B cell (primary cell): ENCODE results near the gene NUDC. TPM values are rescaled to one million over a fixed set of nuclear protein-coding genes. Genes with fewer than 3 reads are reported as not detected.
"Not testable (repeated sequence)": the region's sequence is repeated elsewhere in the genome, so short reads cannot be mapped to it uniquely, and the experiment has no call there.

Source experiments
- ATAC-seq: fragments of 200-7000 bp; cut with Tn5 transposase; one replicate; pipeline ENCODE4 v1.10.0; 2021; ENCODE audit warnings: low read depth, mild to moderate bottlenecking, moderate number of reproducible peaks, moderate library complexity
- CTCF ChIA-PET: fragments of 350-600 bp; sonication (Branson Sonifier 250); formaldehyde crosslinking; loops from one replicate; lab custom pipeline; 2021; ENCODE audit warnings: antibody characterized with exemption, inconsistent platforms; lab: Charles Lee
- POLR2A ChIA-PET: fragments of 350-600 bp; sonication (Branson Sonifier 250); formaldehyde crosslinking; loops from one replicate; lab custom pipeline; 2021; ENCODE audit warnings: antibody characterized with exemption; lab: Charles Lee
- DNase-seq: peaks from one replicate; pipeline ENCODE4 v3.0.0; 2013
- H2AFZ ChIP-seq: 2 replicates; pipeline ENCODE4 v1.6.1; 2012; ENCODE audit warnings: mild to moderate bottlenecking, low read depth, low read length; ENCODE audit not compliant: insufficient read depth, poor library complexity, severe bottlenecking
- H3K27ac ChIP-seq, 2 donors: 1 replicate in 1 of 2; 2 replicates in 1 of 2; pipeline ENCODE4 v1.5.1; 2012 to 2013; ENCODE audit warnings: low read length in 2 of 2, mild to moderate bottlenecking in 2 of 2, moderate library complexity in 1 of 2
- H3K27me3 ChIP-seq, 4 experiments: fragments of 200-600 bp in 1 of 4; sonication (generic) in 1 of 4; replicated peaks in 1 of 4; 1 replicate in 2 of 4; 2 replicates in 2 of 4; pipeline versions ENCODE4 v1.6.1 to v1.7.0; 2013 to 2016; ENCODE audit warnings: low read length in 3 of 4, mild to moderate bottlenecking in 2 of 4, mixed read lengths in 1 of 4, moderate library complexity in 1 of 4; ENCODE audit not compliant: insufficient read depth in 4 of 4, control insufficient read depth in 3 of 4; ENCODE audit errors: control extremely low read depth in 1 of 4
- H3K36me3 ChIP-seq, 2 experiments: replicated peaks in 1 of 2; 1 replicate in 1 of 2; 2 replicates in 1 of 2; pipeline versions ENCODE4 v1.6.1 to v1.7.1; 2013; ENCODE audit warnings: low read length in 1 of 2; ENCODE audit not compliant: insufficient read depth in 2 of 2, control insufficient read depth in 1 of 2; ENCODE audit errors: control extremely low read depth in 1 of 2, extremely low read depth in 1 of 2
- H3K4me1 ChIP-seq, 2 donors: fragments of 200-600 bp in 1 of 2; sonication (generic) in 1 of 2; 1 replicate in 1 of 2; 2 replicates in 1 of 2; pipeline versions ENCODE4 v1.5.1 to v1.6.1; 2013 to 2017; ENCODE audit warnings: low read length in 2 of 2; ENCODE audit not compliant: control insufficient read depth in 2 of 2, insufficient read depth in 2 of 2
- H3K4me2 ChIP-seq: replicated peaks from 2 replicates; pipeline ENCODE3; 2012; ENCODE audit warnings: mild to moderate bottlenecking, low read depth, low read length; ENCODE audit not compliant: poor library complexity, severe bottlenecking
- H3K4me3 ChIP-seq, 5 experiments: fragments of 200-600 bp in 1 of 5; sonication (generic) in 1 of 5; 1 replicate in 3 of 5; 2 replicates in 2 of 5; pipeline versions ENCODE4 v1.5.1 to v1.7.0; 2011 to 2016; ENCODE audit warnings: low read length in 4 of 5, mild to moderate bottlenecking in 4 of 5, low read depth in 2 of 5, control low read depth in 1 of 5, moderate library complexity in 1 of 5; ENCODE audit not compliant: insufficient read depth in 1 of 5; ENCODE audit errors: control extremely low read depth in 1 of 5, extremely low read depth in 1 of 5
- H3K79me2 ChIP-seq: fragments of 200-600 bp; sonication (generic); one replicate; pipeline ENCODE4 v1.6.0; 2016; ENCODE audit warnings: low read length; ENCODE audit not compliant: control insufficient read depth, insufficient read depth
- H3K9ac ChIP-seq: fragments of 200-600 bp; sonication (generic); 2 replicates; pipeline ENCODE4 v1.6.1; 2017; ENCODE audit warnings: mild to moderate bottlenecking, low read length, moderate library complexity
- H3K9me3 ChIP-seq, 3 donors: one replicate each; pipeline versions ENCODE4 v1.6.1 to v1.7.1; 2013; ENCODE audit warnings: low read length in 2 of 3; ENCODE audit not compliant: control insufficient read depth in 2 of 3, insufficient read depth in 1 of 3; ENCODE audit errors: control extremely low read depth in 1 of 3
- H4K20me1 ChIP-seq: 2 replicates; pipeline ENCODE4 v1.6.0; 2012; ENCODE audit warnings: mild to moderate bottlenecking, low read length; ENCODE audit not compliant: insufficient read depth, control insufficient read depth, poor library complexity, severe bottlenecking
- H3K27ac Mint-ChIP-seq: one replicate; pipeline ENCODE4 v1.8.0; 2021; ENCODE audit warnings: mixed read lengths
- H3K27me3 Mint-ChIP-seq: one replicate; pipeline ENCODE4 v1.8.0; 2021; ENCODE audit warnings: mixed read lengths
- H3K4me1 Mint-ChIP-seq: one replicate; pipeline ENCODE4 v1.8.0; 2021; ENCODE audit warnings: mixed read lengths
- H3K4me3 Mint-ChIP-seq: one replicate; pipeline ENCODE4 v1.8.0; 2021; ENCODE audit warnings: mixed read lengths
- H3K9me3 Mint-ChIP-seq: one replicate; pipeline ENCODE4 v1.8.0; 2022; ENCODE audit warnings: mixed read lengths; ENCODE audit not compliant: insufficient read depth
- EZH2 ChIP-seq: IDR thresholded peaks from 2 replicates; pipeline ENCODE4 v1.6.1; 2012; ENCODE audit warnings: borderline replicate concordance, low read depth, mild to moderate bottlenecking, moderate library complexity, low read length; ENCODE audit not compliant: insufficient read depth, poor library complexity, severe bottlenecking
- WGBS: methylation state at CpG from one replicate; pipeline ENCODE4 v1.1.5; 2013; ENCODE audit warnings: missing lambda C conversion rate; ENCODE audit not compliant: insufficient coverage; 5-methylcytosine and 5-hydroxymethylcytosine counted together
- intact Hi-C: fragments of 100-400 bp; cut with micrococcal nuclease; formaldehyde crosslinking; loops from one replicate; pipeline ENCODE4 v1.10.0; 2022
- polyA plus RNA-seq: library from polyadenylated mRNA; depleted of rRNA; stranded (reverse); fragments of >200 nt; gene quantifications from 2 replicates; pipeline ENCODE4 v1.2.3, GENCODE V29; 2012
- total RNA-seq, 2 donors: library from RNA; stranded (reverse); fragments of 120-200 nt in 1 of 2; gene quantifications; 1 replicate in 1 of 2; 2 replicates in 1 of 2; pipeline versions ENCODE4 v1.2.3 to v1.2.4, GENCODE V29; 2013 to 2022
- TF ChIP-seq, protein P1 (sequence below): fragments of 200-600 bp; IDR thresholded peaks from one replicate; pipeline ENCODE4 v1.8.0; 2022; ENCODE audit warnings: antibody characterized with exemption, mild to moderate bottlenecking

Gene NUDC
- total and polyA plus RNA-seq, 2 donors (not counting 1 experiment from before 2014, with no cell fraction given) = 28.3 to 45.3 TPM

GRCh38 chr1:26879793-26880192 is 41.8 kb upstream of the NUDC start:
- Histone ChIP-seq H3K4me3 (no peak overlapping the region), H4K20me1 (peaks cover 16% of the 10 kb centered on the region), H3K27me3 (no peaks in the 10 kb centered on the region), H3K4me2 (no peak overlapping the region), H3K9ac (no peak overlapping the region), H2AFZ (no peak overlapping the region), H3K9me3 (no peaks in the 10 kb centered on the region), H3K36me3 (peaks cover 23 to 70% of the 10 kb centered on the region in 2 experiments), H3K27ac (no peak overlapping the region), H3K79me2 (peaks cover 24% of the 10 kb centered on the region), H3K4me1 (peaks cover 0 to 3% of the 10 kb centered on the region in 2 donors)
- TF ChIP-seq, protein P1, sequence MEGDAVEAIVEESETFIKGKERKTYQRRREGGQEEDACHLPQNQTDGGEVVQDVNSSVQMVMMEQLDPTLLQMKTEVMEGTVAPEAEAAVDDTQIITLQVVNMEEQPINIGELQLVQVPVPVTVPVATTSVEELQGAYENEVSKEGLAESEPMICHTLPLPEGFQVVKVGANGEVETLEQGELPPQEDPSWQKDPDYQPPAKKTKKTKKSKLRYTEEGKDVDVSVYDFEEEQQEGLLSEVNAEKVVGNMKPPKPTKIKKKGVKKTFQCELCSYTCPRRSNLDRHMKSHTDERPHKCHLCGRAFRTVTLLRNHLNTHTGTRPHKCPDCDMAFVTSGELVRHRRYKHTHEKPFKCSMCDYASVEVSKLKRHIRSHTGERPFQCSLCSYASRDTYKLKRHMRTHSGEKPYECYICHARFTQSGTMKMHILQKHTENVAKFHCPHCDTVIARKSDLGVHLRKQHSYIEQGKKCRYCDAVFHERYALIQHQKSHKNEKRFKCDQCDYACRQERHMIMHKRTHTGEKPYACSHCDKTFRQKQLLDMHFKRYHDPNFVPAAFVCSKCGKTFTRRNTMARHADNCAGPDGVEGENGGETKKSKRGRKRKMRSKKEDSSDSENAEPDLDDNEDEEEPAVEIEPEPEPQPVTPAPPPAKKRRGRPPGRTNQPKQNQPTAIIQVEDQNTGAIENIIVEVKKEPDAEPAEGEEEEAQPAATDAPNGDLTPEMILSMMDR = no peak
- TF ChIP-seq EZH2 = no peak
- no peak for DNase-seq
- ATAC-seq = no peak
- Mint-ChIP-seq H3K9me3 (no peaks in the 10 kb centered on the region), H3K4me3 (no peak overlapping the region), H3K27ac (no peak overlapping the region), H3K27me3 (no peaks in the 10 kb centered on the region), H3K4me1 (peaks cover 3% of the 10 kb centered on the region)
- ChIA-PET CTCF (interaction anchor here (0.6 to 7.3 kb wide), 11 partner anchors 13 to 657 kb away, joined by 3 to 79 read pairs (median 11); no protein-coding TSS in a partner anchor), POLR2A (no interaction called here)
- WGBS = 100% methylated on average over 2 of the region's 4 CpGs
- intact Hi-C loops = loop anchor here (2.0 kb wide), 1 partner anchor 59 kb away; no protein-coding TSS in a partner anchor

DNA sequence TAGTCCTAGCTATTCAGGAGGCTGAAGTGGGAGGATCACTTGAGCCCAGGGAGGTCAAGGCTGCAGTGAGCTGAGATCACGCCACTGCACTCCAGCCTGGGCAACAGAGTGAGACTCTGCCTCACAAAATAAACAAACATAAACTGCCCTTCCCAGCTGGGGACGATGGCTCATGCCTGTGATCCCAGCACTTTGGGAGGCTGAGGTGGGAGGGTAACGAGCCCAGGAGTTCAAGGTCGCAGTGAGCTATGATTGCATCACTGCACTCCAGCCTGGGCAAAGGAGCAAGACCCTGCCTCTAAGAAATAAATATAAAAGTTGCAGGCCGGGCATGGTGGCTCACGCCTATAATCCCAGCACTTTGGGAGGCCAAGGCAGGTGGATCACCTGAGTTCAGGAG is 39.9 kb upstream of the NUDC start:
- intact Hi-C loops, H3K9me3 Mint-ChIP-seq, H3K4me3 ChIP-seq, POLR2A ChIA-PET, H3K27ac ChIP-seq, DNase-seq, H3K4me2 ChIP-seq, H3K27me3 ChIP-seq, H3K9me3 ChIP-seq, H3K27ac Mint-ChIP-seq, H3K4me1 ChIP-seq, H3K27me3 Mint-ChIP-seq, H2AFZ ChIP-seq, H3K9ac ChIP-seq, H3K4me1 Mint-ChIP-seq, ATAC-seq, H3K4me3 Mint-ChIP-seq: not testable (repeated sequence)
- H4K20me1 ChIP-seq = peaks cover 16% of the 10 kb centered on the region
- CTCF ChIA-PET = interaction anchor here (0.8 to 7.3 kb wide), 12 partner anchors 9 to 279 kb away, joined by 3 to 79 read pairs (median 4); partner anchors contain the start of gene GPN2
- peaks cover 24 to 77% of the 10 kb centered on the region in 2 experiments for H3K36me3 ChIP-seq
- 100% methylated on average over 5 of the region's 6 CpGs for WGBS
- peaks cover 37% of the 10 kb centered on the region for H3K79me2 ChIP-seq
